HepG2 (cell line): ENCODE data around the gene FGF1.

Source experiments
- BCL3 ChIP-seq: sonication (generic); formaldehyde crosslinking; IDR thresholded peaks from 2 replicates; pipeline ENCODE4 v1.5.1; 2020; ENCODE audit warnings: mild to moderate bottlenecking, missing genetic modification reagents, moderate library complexity
- CREBL2 ChIP-seq: sonication (generic); formaldehyde crosslinking; IDR thresholded peaks from 2 replicates; pipeline ENCODE4 v1.8.1; 2023; ENCODE audit warnings: missing genetic modification reagents, mild to moderate bottlenecking, borderline replicate concordance
- EHMT2 ChIP-seq: fragments of 200-600 bp; sonication (generic); IDR thresholded peaks from 2 replicates; pipeline ENCODE4 v1.7.0; 2017; ENCODE audit warnings: antibody characterized with exemption, low read depth, low read length, borderline replicate concordance
- RAD21 ChIP-seq: fragments of 450-650 bp; formaldehyde crosslinking; IDR thresholded peaks from 2 replicates; pipeline ENCODE4 v1.5.0; 2020; ENCODE audit warnings: mild to moderate bottlenecking
- RXRA ChIP-seq: sonication (generic); formaldehyde crosslinking; IDR thresholded peaks from 2 replicates; pipeline ENCODE4 v1.5.1; 2020; ENCODE audit warnings: missing genetic modification reagents
- YY1 ChIP-seq: IDR thresholded peaks from 2 replicates; pipeline ENCODE4 v1.6.1; 2011; ENCODE audit warnings: low read length, low read depth, moderate library complexity, mild to moderate bottlenecking; ENCODE audit not compliant: insufficient read depth, insufficient replicate concordance
- ZNF235 ChIP-seq: sonication (generic); formaldehyde crosslinking; IDR thresholded peaks from 2 replicates; pipeline ENCODE4 v1.8.1; 2023; ENCODE audit warnings: mild to moderate bottlenecking, missing genetic modification reagents, borderline replicate concordance
- ZNF747 ChIP-seq: sonication (generic); formaldehyde crosslinking; IDR thresholded peaks from 2 replicates; pipeline ENCODE4 v1.8.1; 2023; ENCODE audit warnings: missing genetic modification reagents, mild to moderate bottlenecking, borderline replicate concordance

- TF ChIP-seq RXRA (CRISPR knock-in tag) = no peak
- no peak for TF ChIP-seq YY1
- no peak for TF ChIP-seq ZNF747 (CRISPR knock-in tag)
- TF ChIP-seq BCL3 (CRISPR knock-in tag) = no peak
- no peak for TF ChIP-seq EHMT2
- no peak for TF ChIP-seq CREBL2
- no peak for TF ChIP-seq ZNF235 (CRISPR knock-in tag)
- TF ChIP-seq RAD21 (CRISPR knock-in tag) = no peak
Measured at GRCh38 chr5:142639455-142639854, 46.4 kb downstream of the FGF1 start.
